HUDEP-2 (cell line): ENCODE results near the gene C12orf42.
"Not testable (repeated sequence)": the region's sequence is repeated elsewhere in the genome, so short reads cannot be mapped to it uniquely, and the experiment has no call there.

Experiments used
- DNase-seq, 76 experiments: peaks; one replicate each; lab custom pipeline; 2025; ENCODE audit not compliant: unreplicated experiment in 76 of 76; lab: John Stamatoyannopoulos, UW

C12orf42 gene

DNA sequence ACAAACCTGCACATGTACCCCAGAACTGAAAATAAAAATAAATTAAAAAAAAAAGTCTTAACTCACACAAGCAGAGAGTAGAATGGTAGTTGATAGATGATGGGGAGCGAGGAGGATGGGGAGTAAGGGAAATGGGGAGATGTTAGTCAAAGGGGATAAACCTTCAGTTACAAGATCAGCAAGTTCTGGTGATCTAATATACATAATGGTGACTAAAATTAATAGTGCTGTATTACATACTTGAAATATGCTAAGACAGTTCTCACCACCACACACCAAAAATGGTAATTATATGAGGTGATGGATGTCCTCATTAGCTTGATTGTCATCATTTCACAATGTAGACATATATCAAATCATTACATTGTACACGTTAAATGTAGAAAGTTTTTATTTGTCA lies 3.2 kb upstream of the C12orf42 start:
- DNase-seq, result no peak

DNA sequence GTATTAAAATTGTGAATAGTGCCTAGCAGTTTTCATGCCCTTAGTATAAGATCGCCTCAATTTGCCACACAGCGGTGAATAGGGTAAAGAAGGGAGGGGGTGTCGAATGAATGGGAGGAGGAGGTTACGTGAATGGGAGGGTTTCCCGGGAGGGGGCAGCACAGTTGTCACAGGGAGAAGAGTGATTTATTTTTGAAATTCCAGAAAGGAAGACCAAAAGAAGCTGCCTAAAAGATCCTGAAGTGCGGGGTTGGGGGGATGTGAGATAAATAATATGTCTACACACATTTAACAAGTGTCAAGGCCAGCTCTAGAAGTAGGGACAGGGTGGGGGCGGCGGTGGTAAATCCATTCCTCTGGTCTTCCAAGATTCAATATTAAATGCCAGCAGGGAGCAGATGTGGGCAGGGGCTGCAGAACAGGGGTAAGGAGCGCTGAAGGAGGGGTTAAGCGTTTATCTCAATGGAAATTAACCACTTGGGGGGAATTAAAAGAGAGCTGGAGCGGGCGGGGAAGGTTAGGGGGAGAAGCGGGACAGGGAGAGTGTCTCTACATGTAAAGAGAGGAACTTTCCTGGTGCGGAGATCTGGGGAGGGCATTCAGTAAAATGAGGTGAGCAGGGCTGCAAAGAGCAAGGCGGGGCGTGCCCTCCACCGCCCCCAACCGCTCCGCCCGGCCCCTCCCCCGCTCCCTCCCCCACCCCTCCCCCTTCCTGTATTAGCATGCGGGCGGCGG lies 867 bp downstream of the C12orf42 start:
- peak in 1 of 76 experiments; percentile 0 for DNase-seq

DNA sequence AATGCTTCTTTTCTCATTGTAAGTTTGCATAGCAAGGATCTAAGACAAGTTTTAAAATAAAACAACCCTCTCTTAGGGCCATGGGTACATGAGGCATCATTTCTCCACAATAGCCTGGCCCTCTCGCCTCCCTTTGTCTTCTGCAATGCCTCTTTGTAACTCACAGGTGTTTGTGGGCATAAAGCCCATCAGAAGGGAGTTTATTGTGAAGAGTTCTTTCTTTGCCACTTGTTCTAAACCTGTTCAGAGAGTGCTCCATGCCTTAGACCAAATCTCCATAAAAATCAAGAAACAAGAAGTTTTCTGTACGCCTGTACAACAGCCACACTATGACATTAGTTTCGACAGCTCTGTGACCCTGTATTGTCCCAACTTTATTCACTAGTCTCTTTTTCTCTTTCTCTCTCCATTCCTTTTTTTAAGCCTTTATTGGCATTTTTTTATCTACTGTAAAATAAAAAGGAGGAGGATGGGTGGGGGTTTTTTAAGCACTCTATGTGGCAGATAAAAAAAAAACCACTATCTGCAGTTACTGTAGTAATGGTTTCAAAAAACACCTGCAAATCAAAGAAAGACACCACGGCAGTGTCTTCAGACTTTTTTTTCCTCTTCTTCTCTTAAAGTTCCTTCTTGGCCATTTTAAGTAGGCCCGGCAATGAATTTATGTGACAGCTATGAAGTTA lies 1.6 kb downstream of the C12orf42 start:
- DNase-seq, result no peak

DNA sequence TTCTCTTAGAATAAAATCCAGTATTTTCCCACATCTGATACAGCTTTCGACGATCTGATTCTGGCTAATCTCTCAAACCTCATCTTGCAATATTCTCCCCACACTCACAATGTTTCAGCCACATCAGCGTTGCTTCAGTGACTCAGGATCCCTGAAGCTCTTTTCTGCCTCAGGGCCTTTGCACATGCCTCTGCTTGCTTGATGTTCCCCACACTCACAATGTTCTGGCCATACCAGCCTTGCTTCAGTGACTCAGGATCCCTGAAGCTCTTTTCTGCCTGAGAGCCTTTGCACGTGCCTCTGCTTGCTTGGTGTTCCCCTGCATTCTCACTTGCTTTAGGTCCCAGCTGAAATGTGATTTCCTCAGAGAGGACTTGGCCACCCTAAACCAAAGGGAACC lies 2.6 kb downstream of the C12orf42 start:
- no peak for DNase-seq

DNA sequence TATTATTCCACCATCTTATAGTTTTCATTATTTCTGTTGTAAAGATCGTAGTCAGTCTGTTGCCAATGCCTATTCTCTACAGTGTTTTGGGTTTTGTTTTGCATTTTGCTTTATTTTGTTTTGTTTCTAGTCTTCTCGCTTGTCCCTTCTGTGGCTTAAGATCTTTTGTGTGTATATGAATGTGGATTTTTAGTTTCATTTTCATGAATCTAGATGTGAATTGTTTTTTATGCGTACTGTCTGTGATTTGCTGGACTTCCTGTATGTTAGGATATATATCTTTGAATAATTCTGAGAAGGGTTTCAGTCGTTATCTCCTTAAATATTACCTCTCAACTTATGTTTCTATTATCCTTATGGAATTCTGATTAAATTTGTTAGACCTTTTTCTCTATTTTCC lies 13.4 kb downstream of the C12orf42 start:
- no peak for DNase-seq

DNA sequence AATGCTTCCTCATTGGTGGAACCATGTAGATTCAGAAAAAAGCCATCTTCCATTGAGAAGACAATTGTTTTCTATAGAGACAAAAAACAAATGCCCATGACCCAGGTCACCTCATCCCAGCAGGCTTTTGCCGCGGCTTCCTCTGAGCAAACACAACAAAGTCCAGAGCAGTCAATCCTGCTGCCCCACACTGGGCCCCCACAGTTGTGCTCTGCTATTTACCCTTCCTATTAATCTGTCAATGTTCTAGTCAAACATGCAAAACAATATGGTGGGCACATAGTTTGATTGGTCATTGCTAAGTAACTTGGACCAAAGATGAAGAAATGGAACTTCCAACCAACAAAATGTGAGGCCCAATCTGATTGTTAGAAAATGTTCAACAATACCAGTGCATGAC lies 20.7 kb downstream of the C12orf42 start:
- DNase-seq, result no peak

DNA sequence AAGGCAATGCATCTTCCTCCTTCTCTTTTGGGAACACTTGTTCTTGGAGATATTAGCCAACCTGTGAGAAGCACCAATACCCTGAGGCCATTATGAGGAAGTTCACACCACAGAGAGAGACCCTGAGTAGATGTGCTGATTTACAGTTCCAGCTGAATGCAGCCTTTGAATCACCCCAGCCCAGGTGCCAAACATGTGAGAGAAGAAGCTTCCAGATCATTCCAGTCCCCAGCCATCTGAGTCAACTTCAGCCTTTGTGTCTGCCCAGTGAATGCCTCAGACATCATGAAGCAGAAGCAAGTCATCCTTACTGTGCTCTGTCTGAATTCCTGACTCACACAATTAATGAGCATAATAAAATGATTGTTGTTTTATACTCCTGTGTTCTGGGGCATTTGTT lies 25.1 kb downstream of the C12orf42 start:
- no peak for DNase-seq

DNA sequence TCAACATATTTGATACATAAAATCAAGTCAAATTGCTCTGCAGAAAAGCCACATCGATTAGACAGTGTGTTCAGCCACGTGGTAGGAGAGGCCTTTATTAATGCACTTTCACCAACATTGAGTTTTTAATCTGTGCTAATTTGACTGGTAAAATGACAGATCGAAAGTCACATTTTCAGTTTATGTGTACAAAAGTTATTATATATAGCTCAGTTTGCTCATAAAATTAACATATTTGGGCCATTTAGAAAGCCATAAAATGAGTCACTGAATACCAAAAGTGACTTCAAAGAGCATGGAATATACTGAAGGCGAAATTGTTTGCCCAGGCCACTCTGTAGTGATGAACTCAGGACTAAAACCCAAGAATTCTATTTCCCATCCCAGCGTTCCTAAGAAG lies 26.0 kb downstream of the C12orf42 start:
- no peak for DNase-seq

DNA sequence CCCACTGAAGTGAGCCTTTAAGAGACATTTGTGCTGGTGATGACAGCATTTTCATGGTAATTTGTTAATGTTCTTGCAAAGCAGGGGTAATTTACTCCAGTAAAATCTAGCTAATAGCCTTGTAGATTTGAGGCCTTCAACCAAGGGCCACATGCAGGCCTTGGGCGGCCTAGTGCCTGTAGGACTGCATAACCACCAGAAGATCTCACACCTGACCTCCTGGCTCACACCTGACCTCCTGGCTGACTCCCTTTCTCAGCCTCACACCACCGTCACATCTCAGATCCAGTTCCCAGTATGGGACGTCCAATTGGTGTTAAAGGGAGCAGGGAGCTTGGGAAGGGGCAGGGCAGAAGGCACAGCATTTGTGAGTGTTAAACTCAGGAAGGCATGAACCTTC lies 26.9 kb downstream of the C12orf42 start:
- no peak for DNase-seq

DNA sequence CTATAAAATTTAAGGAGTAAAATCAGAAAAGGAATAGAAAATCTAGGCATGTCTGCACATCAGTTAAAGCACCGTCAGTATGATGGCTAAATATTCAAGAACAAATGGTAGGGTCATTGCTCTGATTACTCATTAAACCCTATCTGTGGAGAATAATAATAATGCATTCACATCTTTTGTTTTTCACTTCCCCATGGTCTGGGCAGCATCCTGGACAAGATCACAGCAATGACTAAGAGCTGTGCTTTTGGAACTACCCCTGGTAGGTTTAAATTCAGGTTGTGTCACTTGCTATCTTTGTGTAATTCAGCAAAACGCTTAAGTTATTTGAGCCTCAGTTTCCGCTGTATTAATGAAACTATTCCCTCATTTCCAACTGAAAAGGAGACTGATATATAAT lies 33.1 kb downstream of the C12orf42 start:
- DNase-seq, result no peak

DNA sequence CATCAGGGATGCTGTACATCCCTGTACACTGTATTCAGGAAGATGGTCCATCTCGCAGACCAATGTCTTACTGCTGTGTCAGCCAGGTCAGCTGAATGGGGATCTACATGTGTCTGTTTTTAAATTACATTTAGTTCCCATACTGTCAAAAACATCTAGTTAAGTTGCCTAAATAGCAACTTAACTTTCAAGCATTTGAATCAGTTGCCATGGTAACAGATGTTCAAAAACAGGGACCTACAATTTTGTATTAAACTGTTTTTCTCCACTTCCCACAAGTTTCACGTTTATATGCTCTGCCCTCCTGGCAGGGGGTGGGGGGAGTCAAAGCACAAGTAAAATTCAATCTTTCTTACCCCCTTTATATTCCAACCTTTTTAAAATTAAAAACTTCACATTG lies 38.3 kb downstream of the C12orf42 start:
- DNase-seq, result no peak

DNA sequence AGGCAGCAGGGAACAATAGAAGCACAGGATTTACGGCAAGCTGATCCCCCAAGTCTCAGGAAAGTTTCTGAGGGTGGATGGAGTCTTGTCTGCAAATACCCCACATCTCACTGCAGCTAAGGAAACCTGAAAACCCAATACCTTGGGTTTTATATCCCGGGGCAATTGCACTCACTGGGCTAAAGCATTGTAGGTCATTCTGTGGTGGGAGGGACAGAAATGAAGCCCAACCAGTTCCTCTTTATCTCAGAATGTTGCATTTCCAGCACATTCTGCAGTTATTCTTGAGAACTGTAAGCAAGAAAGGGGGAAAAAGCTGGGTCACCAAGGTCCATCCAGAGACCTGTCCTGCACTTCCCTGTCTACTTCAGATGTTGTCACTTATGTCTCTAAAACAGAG lies 39.8 kb downstream of the C12orf42 start:
- no peak for DNase-seq

DNA sequence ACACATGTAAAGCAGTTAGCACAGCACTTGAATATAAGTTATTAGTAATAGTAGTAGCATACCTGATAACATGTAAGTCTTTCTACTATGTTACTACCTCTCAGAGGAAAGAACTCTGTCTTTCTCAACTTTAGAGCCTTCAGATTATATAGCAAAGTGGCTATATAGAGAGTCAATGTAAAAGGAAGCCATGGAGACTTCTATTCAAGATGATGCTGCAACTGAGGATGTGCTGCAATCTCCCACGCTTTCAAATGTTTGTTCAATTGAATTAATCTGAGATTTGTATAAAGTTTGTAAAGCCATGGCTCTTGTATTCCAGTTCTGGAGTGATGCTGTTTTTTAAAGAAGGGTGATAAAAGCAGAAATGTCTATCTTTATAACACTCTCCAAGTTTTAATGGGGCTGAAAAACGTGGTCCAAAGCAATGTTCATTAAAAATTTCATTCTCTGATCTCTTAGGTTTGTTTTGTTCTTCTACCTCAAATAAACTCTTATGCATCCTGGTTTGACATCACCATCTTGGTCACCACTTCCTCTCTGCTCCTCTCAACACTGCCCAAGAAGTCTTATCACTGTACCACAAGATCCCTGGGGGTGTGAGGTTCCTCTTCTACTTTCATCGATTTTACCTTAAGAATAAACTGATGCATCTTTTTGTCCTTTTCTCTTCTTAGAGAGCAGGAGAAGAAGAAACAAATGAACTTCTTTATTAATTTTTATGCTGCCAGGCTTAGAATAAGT lies 40.6 kb downstream of the C12orf42 start:
- no peak for DNase-seq

DNA sequence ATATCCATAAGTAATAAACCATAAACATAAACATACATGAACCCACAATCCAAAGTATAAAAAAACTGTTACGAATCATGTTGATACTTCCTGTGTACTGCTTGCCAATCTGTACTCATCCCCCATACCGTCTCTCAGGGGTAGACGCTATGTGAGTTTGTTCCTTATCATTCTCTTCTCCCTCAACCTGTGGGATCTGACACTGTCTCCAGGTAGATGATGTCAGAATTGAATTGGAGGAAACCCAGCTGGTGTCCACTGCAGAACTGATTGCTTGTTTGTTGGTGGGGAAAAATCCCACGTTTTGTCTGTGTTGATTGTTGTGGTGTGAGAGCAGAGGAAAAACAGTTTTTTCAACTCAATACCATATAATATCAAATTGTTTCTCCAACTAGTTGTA lies 50.8 kb downstream of the C12orf42 start:
- DNase-seq, result no peak

DNA sequence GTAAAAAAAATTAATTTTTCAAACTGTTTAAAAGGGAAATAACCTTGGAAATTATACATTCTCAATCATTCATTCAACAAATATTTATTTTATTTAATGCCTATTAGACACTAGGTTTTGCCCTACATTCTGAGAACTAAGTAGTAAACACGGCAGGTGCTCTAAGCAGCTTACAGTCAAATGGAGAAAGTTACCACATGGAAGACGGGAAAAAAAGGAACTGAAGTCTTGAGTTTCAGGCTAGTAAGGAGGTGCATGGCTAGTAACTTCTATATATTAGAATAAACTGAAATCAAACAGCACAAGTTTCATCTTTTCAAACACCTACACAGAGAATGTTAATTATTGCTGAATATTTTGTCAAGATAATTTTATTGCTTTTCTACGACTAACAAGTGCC lies 52.9 kb downstream of the C12orf42 start:
- no peak for DNase-seq

DNA sequence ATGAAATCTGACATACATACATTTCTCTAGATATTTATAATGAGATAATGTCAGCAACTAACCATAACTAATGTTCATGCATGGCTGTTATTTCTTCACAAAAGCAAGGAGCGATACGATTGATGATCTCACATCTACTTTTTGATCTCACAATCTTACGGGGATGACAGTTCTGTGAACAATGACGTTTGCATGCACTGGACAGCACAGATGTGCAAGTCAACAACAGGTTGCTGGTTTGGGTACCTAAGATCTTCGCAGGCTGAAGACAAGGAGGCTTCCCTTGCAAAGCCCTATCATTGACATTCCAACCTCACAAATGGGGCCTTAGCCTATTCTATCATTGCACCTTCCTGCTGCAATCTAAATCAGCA lies 53.6 kb downstream of the C12orf42 start:
- no peak for DNase-seq

DNA sequence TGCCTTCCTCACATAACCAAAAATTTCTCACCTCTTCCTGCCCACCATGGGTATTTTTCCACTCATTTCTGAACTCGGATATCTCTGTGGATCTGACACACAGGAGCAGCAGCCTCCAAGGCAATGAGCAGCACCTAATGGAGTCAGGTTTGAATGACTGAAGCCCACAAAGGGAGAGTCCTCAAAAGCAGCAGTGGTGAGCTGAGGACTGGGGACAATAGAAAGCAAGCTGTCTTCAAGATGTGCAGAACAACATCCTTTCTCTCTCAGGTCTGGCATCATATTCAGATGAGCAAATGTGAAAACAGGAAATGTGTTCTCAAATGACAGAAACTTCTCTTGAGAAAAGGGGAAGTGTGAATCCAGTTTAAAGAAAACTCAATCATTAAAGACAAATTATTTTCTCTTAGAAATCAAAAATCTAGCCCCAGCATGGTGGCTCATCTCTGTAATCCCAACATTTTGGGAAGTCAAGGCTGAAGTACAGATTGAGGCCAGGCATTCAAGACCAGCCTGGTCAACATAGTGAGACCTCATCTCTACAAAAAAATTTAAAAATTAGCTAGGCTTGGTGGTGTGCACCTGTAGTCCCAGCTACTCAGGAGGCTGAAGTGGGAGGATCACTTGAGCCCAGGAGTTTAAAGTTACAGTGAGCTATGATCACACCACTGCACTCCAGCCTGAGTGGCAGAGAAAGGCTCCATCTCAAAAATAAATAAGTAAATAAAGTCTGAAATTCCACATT lies 54.2 kb downstream of the C12orf42 start:
- DNase-seq, result no peak

DNA sequence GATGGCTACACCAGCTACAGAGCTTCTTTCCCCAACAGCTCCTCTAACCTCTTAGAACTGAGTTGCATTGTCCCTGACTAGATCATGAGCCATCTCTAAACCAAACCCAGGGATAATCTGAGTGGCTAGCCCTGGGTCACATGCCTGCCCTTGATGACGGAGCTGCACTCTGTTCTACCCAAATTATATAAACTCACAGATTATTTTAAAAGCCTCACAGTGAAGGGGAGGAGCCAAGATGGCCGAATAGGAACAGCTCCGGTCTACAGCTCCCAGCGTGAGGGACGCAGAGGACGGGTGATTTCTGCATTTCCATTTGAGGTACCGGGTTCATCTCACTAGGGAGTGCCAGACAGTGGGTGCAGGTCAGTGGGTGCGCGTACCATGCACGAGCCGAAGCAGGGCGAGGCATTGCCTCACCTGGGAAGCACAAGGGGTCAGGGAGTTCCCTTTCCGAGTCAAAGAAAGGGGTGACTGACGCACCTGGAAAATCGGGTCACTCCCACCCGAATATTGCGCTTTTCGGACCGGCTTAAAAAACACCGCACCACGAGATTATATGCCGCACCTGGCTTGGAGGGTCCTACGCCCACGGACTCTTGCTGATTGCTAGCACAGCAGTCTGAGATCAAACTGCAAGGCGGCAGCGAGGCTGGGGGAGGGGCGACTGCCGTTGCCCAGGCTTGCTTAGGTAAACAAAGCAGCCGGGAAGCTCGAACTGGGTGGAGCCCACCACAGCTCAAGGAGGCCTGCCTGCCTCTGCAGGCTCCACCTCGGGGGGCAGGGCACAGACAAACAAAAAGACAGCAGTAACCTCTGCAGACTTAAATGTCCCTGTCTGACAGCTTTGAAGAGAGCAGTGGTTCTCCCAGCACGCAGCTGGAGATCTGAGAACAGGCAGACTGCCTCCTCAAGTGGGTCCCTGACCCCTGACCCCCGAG lies 61.3 kb downstream of the C12orf42 start:
- not testable (repeated sequence) for DNase-seq

DNA sequence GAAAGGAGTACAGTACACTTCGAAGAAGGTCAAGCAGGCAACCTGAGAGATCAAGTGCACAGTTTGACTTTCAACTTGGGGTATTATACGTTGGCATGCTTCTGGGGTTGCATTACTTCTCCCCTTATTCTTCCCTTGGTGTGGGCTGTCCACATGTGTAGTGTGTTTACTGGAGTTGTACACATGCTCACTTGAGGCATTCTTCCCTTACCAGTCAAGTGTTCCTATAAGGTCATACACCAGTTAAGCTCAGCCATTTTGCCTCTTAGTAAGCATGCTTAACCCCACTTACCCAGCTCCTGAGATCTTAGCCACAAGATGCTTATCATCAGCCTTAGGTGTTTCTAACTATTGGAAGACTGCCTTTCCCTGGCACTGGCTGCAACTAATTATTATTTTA lies 63.8 kb downstream of the C12orf42 start:
- DNase-seq, result no peak

DNA sequence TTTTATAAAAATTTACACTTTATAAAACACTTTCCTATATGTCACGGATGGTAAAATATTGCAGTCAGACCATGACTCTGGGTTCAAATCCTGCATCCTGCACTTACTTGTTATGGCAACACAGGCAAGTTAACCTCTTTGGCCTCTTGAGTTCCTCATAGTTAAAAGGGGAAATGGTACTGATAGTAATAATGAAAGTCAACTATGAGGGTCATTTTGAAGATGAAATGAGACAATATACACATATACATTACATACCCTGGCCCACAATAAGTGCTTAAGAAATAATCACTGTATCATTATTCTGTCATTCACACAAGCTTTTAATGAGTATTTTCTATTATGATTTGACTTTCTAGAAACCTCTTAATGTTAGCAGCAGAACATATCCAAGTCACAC lies 64.4 kb downstream of the C12orf42 start:
- no peak for DNase-seq
